Vagina (tissue), 2 donors: ENCODE results near the gene VWA3A. TPM values are rescaled to one million over a fixed set of nuclear protein-coding genes. Genes with fewer than 3 reads are reported as not detected.
"Not testable (repeated sequence)": the region's sequence is repeated elsewhere in the genome, so short reads cannot be mapped to it uniquely, and the experiment has no call there.

ENCODE experiments used
- DNase-seq, 2 donors: peaks; one replicate each; pipeline ENCODE4 v3.0.0-alpha.2; 2017; ENCODE audit errors: extremely low spot score in 2 of 2
- H3K27ac ChIP-seq: fragments of 200-600 bp; sonication (generic); one replicate; pipeline ENCODE4 v1.5.1; 2019
- H3K27me3 ChIP-seq: fragments of 200-600 bp; sonication (generic); one replicate; pipeline ENCODE4 v1.5.1; 2019
- H3K36me3 ChIP-seq, 2 donors: fragments of 200-600 bp; sonication (generic); one replicate each; pipeline ENCODE4 v1.5.1; 2017 to 2019
- H3K4me1 ChIP-seq: fragments of 200-600 bp; sonication (generic); one replicate; pipeline ENCODE4 v1.5.1; 2019
- H3K4me3 ChIP-seq, 2 donors: fragments of 200-600 bp; sonication (generic); 1 replicate in 1 of 2; 2 replicates in 1 of 2; pipeline ENCODE4 v1.5.1; 2016 to 2019
- H3K9me3 ChIP-seq: fragments of 200-600 bp; sonication (generic); one replicate; pipeline ENCODE4 v1.5.1; 2019
- CTCF ChIP-seq, 3 experiments: fragments of 450-650 bp in 2 of 3; fragments of 200-600 bp in 1 of 3; sonication (generic) in 1 of 3; IDR thresholded peaks; one replicate each; pipeline ENCODE4 v1.5.1; 2017 to 2019; ENCODE audit warnings: antibody characterized with exemption in 3 of 3, mild to moderate bottlenecking in 2 of 3, moderate library complexity in 2 of 3
- POLR2A ChIP-seq, 2 donors: fragments of 450-650 bp; IDR thresholded peaks; one replicate each; pipeline ENCODE4 v1.6.1; 2017; ENCODE audit warnings: antibody characterized with exemption in 2 of 2, mild to moderate bottlenecking in 2 of 2, moderate library complexity in 2 of 2
- POLR2AphosphoS5 ChIP-seq, 2 donors: sonication (generic); formaldehyde crosslinking; IDR thresholded peaks; one replicate each; pipeline ENCODE4 v1.9.0; 2017; ENCODE audit warnings: antibody characterized with exemption in 2 of 2, mild to moderate bottlenecking in 2 of 2, low read depth in 1 of 2; ENCODE audit not compliant: insufficient read depth in 1 of 2
- intact Hi-C: fragments of 100-400 bp; cut with DNase I; formaldehyde crosslinking; loops from one replicate; pipeline ENCODE4 v1.15.1; 2023
- total RNA-seq: library from RNA; depleted of rRNA; stranded (reverse); fragments of >200 nt; gene quantifications from one replicate; pipeline ENCODE4 v1.2.3, GENCODE V29; 2016

VWA3A gene
- total RNA-seq, 1 donor from 2014 or later: not detected

- no peak overlapping the region for H3K27ac ChIP-seq
- intact Hi-C loops: no loop called here
- TF ChIP-seq POLR2AphosphoS5 (IDR thresholded peaks at IDR 0.05; ENCODE audit: insufficient read depth in 1 of 2, low read depth in 1 of 2) (no peak), CTCF (IDR thresholded peaks at IDR 0.05) (peak; percentile 10 to 41 (median 13))
- H3K36me3 ChIP-seq: no peaks in the 10 kb centered on the region
- no peak overlapping the region for H3K4me3 ChIP-seq
- DNase-seq: no peak
- no peaks in the 10 kb centered on the region for H3K4me1 ChIP-seq
- H3K9me3 ChIP-seq: no peaks in the 10 kb centered on the region
- no peaks in the 10 kb centered on the region for H3K27me3 ChIP-seq
Observed at GRCh38 chr16:22098405-22099255, 6.3 kb downstream of the VWA3A start.

- DNase-seq: no peak
- H3K9me3 ChIP-seq: no peaks in the 10 kb centered on the region
- intact Hi-C loops: no loop called here
Observed at GRCh38 chr16:22099256-22099975, 7.1 kb downstream of the VWA3A start.

GRCh38 chr16:22103441-22103840 lies 11.1 kb downstream of the VWA3A start:
- Histone ChIP-seq H3K27me3 (no peaks in the 10 kb centered on the region), H3K27ac (no peak overlapping the region), H3K9me3 (no peaks in the 10 kb centered on the region), H3K4me1 (no peaks in the 10 kb centered on the region), H3K36me3 (no peaks in the 10 kb centered on the region), H3K4me3 (no peak overlapping the region)
- no peak for TF ChIP-seq POLR2A (IDR thresholded peaks at IDR 0.05)
- no peak for TF ChIP-seq CTCF (IDR thresholded peaks at IDR 0.05)
- no peak for TF ChIP-seq POLR2AphosphoS5 (IDR thresholded peaks at IDR 0.05; ENCODE audit: insufficient read depth in 1 of 2, low read depth in 1 of 2)
- intact Hi-C loops: no loop called here
- DNase-seq: no peak

More at GRCh38 chr16:22099256-22099975, 7.1 kb downstream of the VWA3A start:
- H3K27ac ChIP-seq: no peak overlapping the region
- no peaks in the 10 kb centered on the region for H3K36me3 ChIP-seq
- H3K4me1 ChIP-seq: no peaks in the 10 kb centered on the region
- H3K4me3 ChIP-seq: no peak overlapping the region
- H3K27me3 ChIP-seq: no peaks in the 10 kb centered on the region
- TF ChIP-seq CTCF (IDR thresholded peaks at IDR 0.05) (peak in 1 of 3 experiments; percentile 2), POLR2A (IDR thresholded peaks at IDR 0.05) (no peak)

GRCh38 chr16:22109258-22109898 lies 17.0 kb downstream of the VWA3A start:
- Histone ChIP-seq H3K36me3 (no peaks in the 10 kb centered on the region), H3K9me3 (no peaks in the 10 kb centered on the region), H3K4me1 (no peaks in the 10 kb centered on the region), H3K27ac (no peak overlapping the region), H3K4me3 (no peak overlapping the region), H3K27me3 (no peaks in the 10 kb centered on the region)
- TF ChIP-seq POLR2AphosphoS5 (IDR thresholded peaks at IDR 0.05; ENCODE audit: insufficient read depth in 1 of 2, low read depth in 1 of 2) (no peak), CTCF (IDR thresholded peaks at IDR 0.05) (no peak), POLR2A (IDR thresholded peaks at IDR 0.05) (no peak)
- intact Hi-C loops: no loop called here
- DNase-seq: no peak

GRCh38 chr16:22111629-22112028 lies 19.3 kb downstream of the VWA3A start:
- H3K9me3 ChIP-seq, intact Hi-C loops, H3K27me3 ChIP-seq, H3K4me1 ChIP-seq, H3K4me3 ChIP-seq, DNase-seq, H3K27ac ChIP-seq, H3K36me3 ChIP-seq: not testable (repeated sequence)
